HepG2 (cell line): ENCODE measurements around the gene PRKAR1A. TPM values are rescaled to one million over a fixed set of nuclear protein-coding genes. Genes with fewer than 3 reads are reported as not detected.

Experiments used
- ARID5B ChIP-seq: IDR thresholded peaks from 2 replicates; pipeline ENCODE4 v1.4.0; 2020; ENCODE audit warnings: mild to moderate bottlenecking, missing genetic modification reagents
- FOXJ3 ChIP-seq: sonication (generic); formaldehyde crosslinking; IDR thresholded peaks from 2 replicates; pipeline ENCODE4 v1.4.0; 2020; ENCODE audit warnings: missing genetic modification reagents, mild to moderate bottlenecking, borderline replicate concordance
- SALL2 ChIP-seq: sonication (generic); formaldehyde crosslinking; IDR thresholded peaks from 2 replicates; pipeline ENCODE4 v1.8.1; 2023; ENCODE audit warnings: mild to moderate bottlenecking, missing genetic modification reagents, inconsistent platforms
- SMYD3 ChIP-seq: sonication (generic); formaldehyde crosslinking; IDR thresholded peaks from 2 replicates; pipeline ENCODE4 v1.8.1; 2023; ENCODE audit warnings: mild to moderate bottlenecking, missing genetic modification reagents
- TEAD3 ChIP-seq: optimal IDR thresholded peaks from 2 replicates; pipeline ENCODE3; 2016; ENCODE audit warnings: borderline replicate concordance
- ZNF574 ChIP-seq: sonication (generic); formaldehyde crosslinking; IDR thresholded peaks from 2 replicates; pipeline ENCODE4 v1.4.0; 2020; ENCODE audit warnings: missing genetic modification reagents
- ZNF710 ChIP-seq: sonication (generic); formaldehyde crosslinking; IDR thresholded peaks from 2 replicates; pipeline ENCODE4 v1.5.0; 2020; ENCODE audit warnings: mild to moderate bottlenecking, missing genetic modification reagents, borderline replicate concordance
- polyA plus RNA-seq, 8 experiments: library from polyadenylated mRNA; depleted of rRNA in 3 of 8; stranded (reverse) in 7 of 8; unstranded in 1 of 8; fragments of >200 nt; fragmentation: Illumina TruSeq in 4 of 8; extraction: Trizol in 4 of 8; gene quantifications; 2 replicates each; pipeline versions ENCODE4 v1.2.1 to v1.2.3, GENCODE V29; 2011 to 2016; ENCODE audit warnings: low read depth in 4 of 8, missing spikeins in 1 of 8, mixed read lengths in 1 of 8; ENCODE audit not compliant: insufficient read depth in 1 of 8
- total RNA-seq, 5 experiments: library from RNA; depleted of rRNA; stranded (reverse); fragments of >200 nt; fragmentation: Illumina TruSeq; extraction: Trizol; gene quantifications; 2 replicates each; pipeline ENCODE4 v1.2.3, GENCODE V29; 2016; ENCODE audit warnings: low read depth in 1 of 5

The PRKAR1A gene
- total and polyA plus RNA-seq, 2 of the 13 experiments (the other 11 are each of a cell fraction or from before 2014, with no cell fraction given) = 265 to 266 TPM

- TF ChIP-seq ZNF574 (CRISPR knock-in tag) (peak; percentile 56; the same call in 1 of the 2 replicates), TEAD3 (CRISPR knock-in tag) (peak; percentile 93), SMYD3 (0 out of 2 replicates have a peak, but pooled peaks have one; percentile 72), SALL2 (0 out of 2 replicates have a peak, but pooled peaks have one; percentile 31), ARID5B (CRISPR knock-in tag) (peak; percentile 88), ZNF710 (CRISPR knock-in tag) (peak; percentile 60; the same call in 1 of the 2 replicates), FOXJ3 (CRISPR knock-in tag) (peak; percentile 78; the same call in 1 of the 2 replicates)
- TF ChIP-seq, all 625 proteins: peak for 140
Observed at GRCh38 chr17:68584581-68585303, 72.5 kb downstream of the PRKAR1A start (continued).
